NCI-H187 treated with DMSO at 0.1 percent for 48 hours (cell line): ENCODE results near the gene CUEDC1.

Source experiments
- DNase-seq: peaks from one replicate; lab custom pipeline; 2025; lab: John Stamatoyannopoulos, UW

Gene CUEDC1, protein sequence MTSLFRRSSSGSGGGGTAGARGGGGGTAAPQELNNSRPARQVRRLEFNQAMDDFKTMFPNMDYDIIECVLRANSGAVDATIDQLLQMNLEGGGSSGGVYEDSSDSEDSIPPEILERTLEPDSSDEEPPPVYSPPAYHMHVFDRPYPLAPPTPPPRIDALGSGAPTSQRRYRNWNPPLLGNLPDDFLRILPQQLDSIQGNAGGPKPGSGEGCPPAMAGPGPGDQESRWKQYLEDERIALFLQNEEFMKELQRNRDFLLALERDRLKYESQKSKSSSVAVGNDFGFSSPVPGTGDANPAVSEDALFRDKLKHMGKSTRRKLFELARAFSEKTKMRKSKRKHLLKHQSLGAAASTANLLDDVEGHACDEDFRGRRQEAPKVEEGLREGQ

GRCh38 chr17:57955183-57955931 lies at the start of gene CUEDC1:
CUEDC1 (minus strand) TSS chr17:57955412; CDS start chr17:57885564, 69,848 bp downstream.
- no peak for DNase-seq

DNA sequence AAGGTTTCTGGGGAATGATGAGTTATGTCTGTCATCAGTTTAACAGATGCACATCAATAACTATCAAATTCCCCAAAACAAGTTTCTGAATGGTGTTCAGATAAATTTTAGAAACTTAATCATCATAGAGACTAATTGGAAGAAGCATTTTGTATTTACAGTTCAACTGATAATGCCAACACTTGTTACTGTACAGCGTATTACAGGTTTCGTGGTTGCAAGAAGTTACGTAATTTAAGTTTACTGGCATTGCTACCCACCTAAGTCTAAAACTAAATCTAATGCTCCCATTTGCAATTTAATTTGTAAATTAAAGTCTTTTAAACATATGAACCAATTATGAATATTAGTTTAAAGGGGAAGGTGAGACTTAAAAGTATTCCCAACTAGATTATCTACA lies 48.8 kb upstream of the CUEDC1 start:
- DNase-seq: no peak

GRCh38 chr17:58002973-58003372 lies 47.8 kb upstream of the CUEDC1 start:
- no peak for DNase-seq

GRCh38 chr17:58002154-58002948 lies 47.1 kb upstream of the CUEDC1 start:
- no peak for DNase-seq

DNA sequence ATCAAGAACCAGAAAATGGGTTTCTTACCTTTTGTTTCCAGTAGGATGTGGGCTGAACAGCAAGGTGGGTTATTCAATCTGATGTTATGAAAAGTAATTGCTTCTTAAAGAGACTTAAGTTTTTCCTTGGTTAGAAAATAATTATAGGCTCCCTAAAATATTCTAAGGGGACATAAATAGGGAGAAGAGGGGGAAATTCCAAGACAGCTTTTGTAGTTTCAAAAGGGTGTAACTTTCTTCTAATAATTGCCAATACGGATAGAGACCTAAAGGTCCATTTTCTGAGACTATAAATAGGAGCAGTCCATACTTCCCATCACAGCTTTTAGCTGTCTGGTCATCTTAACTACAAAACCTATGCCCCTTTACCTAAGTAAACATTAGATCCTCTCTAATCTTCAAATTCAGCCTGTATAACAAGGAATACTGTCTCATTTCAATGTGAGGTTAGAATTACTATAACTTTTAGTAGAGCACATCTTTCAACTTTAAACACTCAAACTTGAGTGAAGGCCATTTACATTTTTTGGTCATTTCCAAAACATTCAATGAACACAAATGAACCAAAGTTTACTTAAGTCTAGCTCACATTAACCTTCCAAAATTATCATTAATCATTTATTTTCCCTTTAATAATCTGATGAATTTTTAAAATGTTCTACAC lies 46.4 kb upstream of the CUEDC1 start:
- no peak for DNase-seq

- peak; percentile 49 for DNase-seq
Observed at GRCh38 chr17:57999496-58000017, 44.3 kb upstream of the CUEDC1 start.

DNA sequence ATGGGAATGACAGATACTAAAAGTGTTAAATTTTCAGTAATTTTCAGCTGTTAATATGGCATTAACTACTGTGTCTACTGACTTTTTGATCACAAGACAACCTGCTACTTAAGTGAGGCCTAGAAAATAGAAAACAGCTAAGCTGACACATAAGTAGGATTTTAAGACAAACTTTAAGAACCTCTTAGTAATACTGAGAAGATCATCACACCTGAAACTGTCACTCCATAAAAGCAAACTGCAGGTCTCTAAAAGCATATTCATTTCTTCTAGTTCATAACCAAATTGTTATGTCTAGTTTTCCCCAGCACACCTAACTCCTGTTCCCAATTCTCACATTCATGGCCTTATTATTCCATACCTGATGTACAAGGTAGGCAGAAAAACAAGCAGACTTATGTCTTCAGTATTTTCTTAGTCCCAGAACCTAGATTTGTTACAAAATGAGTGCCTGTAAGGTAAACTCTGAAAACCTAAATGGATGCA lies 43.8 kb upstream of the CUEDC1 start:
- DNase-seq: no peak

GRCh38 chr17:57997085-57997809 lies 42.0 kb upstream of the CUEDC1 start:
- no peak for DNase-seq

DNA sequence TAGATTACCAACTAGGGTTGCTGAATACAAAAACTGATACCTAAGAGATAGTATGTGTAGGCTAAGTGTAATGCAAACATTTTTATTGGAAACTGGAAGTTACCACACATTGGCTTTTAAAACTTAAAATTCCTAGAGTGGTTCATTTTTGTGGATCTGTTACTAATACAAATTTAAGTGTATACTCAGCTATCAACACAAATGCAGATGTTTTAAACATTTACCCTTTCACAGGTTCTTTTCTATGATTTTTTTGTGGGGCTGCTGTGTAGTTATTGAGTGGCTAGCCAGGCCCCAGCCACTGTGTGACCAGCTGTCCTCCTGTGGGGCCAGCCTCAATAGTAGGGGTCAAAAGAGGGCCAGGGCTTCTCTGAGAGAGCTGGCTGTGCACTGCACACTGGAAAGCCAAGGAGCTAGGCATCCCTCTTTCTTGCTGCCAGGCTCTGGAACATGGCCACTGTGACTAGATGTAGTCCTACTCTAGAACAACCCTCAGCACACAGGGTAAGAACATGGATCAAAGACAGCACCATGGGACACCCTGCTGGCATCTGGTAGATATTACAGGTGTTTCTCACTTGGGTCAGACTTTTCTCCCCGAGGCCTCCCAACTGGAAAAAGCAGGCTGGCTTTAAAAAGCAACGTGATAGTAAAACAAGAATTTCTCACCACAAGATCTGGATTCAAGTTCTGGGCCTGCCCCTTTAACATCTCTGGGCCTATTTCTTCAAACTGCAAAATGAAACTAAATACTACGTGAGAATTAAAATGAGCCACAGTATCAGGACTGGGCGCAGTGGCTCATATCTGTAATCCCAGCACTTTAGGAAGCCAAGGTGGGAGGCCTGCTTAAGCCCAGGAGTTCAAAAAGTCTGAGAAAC lies 40.1 kb upstream of the CUEDC1 start:
- peak; percentile 64 for DNase-seq

GRCh38 chr17:57994436-57994835 lies 39.2 kb upstream of the CUEDC1 start:
- no peak for DNase-seq

- no peak for DNase-seq
Observed at GRCh38 chr17:57993471-57994365, 38.5 kb upstream of the CUEDC1 start.

DNA sequence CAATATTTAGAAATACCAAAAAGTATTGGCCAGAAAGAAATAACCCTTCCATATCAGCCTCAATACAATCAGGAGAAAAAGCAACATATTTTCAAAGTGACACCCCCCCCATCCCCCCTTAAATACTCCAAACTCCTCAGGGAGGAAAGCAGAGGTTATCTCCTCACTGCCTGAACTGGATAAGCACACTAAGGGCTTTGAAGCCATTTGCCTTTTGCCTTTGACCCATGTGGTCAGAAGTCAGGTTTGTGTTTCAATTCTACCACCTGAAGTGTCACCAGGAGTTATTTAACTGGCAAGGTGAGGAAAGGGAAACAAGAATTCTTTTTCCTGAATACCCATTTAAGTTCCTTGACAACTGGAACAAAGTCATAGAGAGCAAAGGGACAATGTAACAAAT lies 36.3 kb upstream of the CUEDC1 start:
- no peak for DNase-seq

DNA sequence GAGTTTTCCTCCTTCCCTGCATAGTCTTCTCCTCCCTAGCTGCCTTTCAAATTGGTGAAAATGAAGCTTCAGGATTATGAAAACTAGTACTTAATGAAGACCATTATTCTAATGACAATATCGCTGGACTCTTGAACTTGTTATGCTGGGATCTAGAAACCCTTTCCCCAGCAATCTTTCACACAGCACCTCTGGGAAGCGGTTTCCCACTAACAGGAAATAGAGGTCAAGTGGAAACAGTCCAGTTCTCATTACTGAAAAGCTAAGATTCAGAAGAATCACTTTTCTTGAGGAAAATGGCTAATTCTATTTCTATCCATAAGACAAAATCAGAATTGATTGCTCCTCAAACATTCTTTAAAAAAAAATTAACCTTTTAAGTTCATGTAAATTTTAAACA lies 34.8 kb upstream of the CUEDC1 start:
- no peak for DNase-seq

- DNase-seq: no peak
Observed at GRCh38 chr17:57988301-57989250, 33.4 kb upstream of the CUEDC1 start.

- no peak for DNase-seq
Observed at GRCh38 chr17:57987581-57988300, 32.5 kb upstream of the CUEDC1 start, which contains the start of gene VEZF1. VEZF1 (minus strand) TSS chr17:57988254; CDS start chr17:57988111, 143 bp downstream.

- DNase-seq: no peak
Observed at GRCh38 chr17:57986841-57987580, 31.8 kb upstream of the CUEDC1 start.
